Retinal pigment epithelial cell (primary cell): ENCODE measurements around the gene ELAVL1.

Experiments used
- DNase-seq: peaks from one replicate; pipeline ENCODE4 v3.0.0-alpha.2; 2010; ENCODE audit warnings: low read depth
- H3K4me3 ChIP-seq: 2 replicates; pipeline ENCODE4 v1.5.1; 2011; ENCODE audit warnings: mild to moderate bottlenecking, low read length, control low read depth, moderate library complexity
- TF ChIP-seq, protein P1 (sequence below): conservative IDR thresholded peaks from 2 replicates; pipeline ENCODE4 v1.5.1; 2011; ENCODE audit warnings: low read depth, low read length, control low read depth, inconsistent platforms

Gene ELAVL1

GRCh38 chr19:7976461-7976860 lies 29.0 kb downstream of the ELAVL1 start:
- no peak overlapping the region for H3K4me3 ChIP-seq
- TF ChIP-seq, protein P1, sequence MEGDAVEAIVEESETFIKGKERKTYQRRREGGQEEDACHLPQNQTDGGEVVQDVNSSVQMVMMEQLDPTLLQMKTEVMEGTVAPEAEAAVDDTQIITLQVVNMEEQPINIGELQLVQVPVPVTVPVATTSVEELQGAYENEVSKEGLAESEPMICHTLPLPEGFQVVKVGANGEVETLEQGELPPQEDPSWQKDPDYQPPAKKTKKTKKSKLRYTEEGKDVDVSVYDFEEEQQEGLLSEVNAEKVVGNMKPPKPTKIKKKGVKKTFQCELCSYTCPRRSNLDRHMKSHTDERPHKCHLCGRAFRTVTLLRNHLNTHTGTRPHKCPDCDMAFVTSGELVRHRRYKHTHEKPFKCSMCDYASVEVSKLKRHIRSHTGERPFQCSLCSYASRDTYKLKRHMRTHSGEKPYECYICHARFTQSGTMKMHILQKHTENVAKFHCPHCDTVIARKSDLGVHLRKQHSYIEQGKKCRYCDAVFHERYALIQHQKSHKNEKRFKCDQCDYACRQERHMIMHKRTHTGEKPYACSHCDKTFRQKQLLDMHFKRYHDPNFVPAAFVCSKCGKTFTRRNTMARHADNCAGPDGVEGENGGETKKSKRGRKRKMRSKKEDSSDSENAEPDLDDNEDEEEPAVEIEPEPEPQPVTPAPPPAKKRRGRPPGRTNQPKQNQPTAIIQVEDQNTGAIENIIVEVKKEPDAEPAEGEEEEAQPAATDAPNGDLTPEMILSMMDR: no peak
- DNase-seq: no peak

- no peak overlapping the region for H3K4me3 ChIP-seq
- no peak for DNase-seq
- TF ChIP-seq, protein P1: no peak
Observed at GRCh38 chr19:7975037-7975436, 30.4 kb downstream of the ELAVL1 start.

GRCh38 chr19:7973883-7974282 lies 31.6 kb downstream of the ELAVL1 start:
- TF ChIP-seq, protein P1: no peak
- H3K4me3 ChIP-seq: no peak overlapping the region
- DNase-seq: no peak

- TF ChIP-seq, protein P1: no peak
- no peak overlapping the region for H3K4me3 ChIP-seq
- DNase-seq: no peak
Observed at GRCh38 chr19:7971553-7972520, 33.6 kb downstream of the ELAVL1 start.

- no peak for DNase-seq
- no peak overlapping the region for H3K4me3 ChIP-seq
Observed at GRCh38 chr19:7970716-7971448, 34.6 kb downstream of the ELAVL1 start.

DNA sequence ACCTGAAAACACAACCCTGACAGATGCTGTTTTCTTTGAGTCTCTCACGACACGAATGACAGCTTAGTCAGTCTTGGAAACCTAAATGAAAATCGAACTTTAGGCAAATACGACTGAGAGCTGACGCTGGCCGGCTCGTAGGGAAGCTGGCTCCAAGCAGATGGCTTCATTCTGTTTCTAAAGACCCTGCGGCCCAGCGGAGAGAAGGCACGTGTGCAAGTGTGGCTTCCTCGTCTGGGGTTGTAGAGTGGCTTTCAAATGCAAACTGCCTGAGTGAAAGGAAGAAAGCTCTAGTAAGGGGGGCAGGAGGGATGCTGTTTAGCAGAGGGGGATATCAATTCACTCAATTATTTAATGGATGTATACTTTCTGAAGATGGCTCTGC lies 35.9 kb downstream of the ELAVL1 start:
- H3K4me3 ChIP-seq: no peak overlapping the region
- DNase-seq: no peak
- TF ChIP-seq, protein P1: no peak

More at GRCh38 chr19:7970716-7971448, 34.6 kb downstream of the ELAVL1 start:
- TF ChIP-seq, protein P1: peak; percentile 92
